GM12892 (cell line): ENCODE results near the gene RIC8A.

Experiments used
- POLR2A ChIP-seq: IDR thresholded peaks from 2 replicates; pipeline ENCODE4 v1.6.1; 2011; ENCODE audit warnings: low read depth, low read length, control low read depth
- POLR2AphosphoS5 ChIP-seq: IDR thresholded peaks from 2 replicates; pipeline ENCODE4 v1.6.1; 2011; ENCODE audit warnings: low read depth, low read length, control low read depth
- TAF1 ChIP-seq: IDR thresholded peaks from 2 replicates; pipeline ENCODE4 v1.6.1; 2011; ENCODE audit warnings: low read depth, mild to moderate bottlenecking, control low read depth, low read length, borderline replicate concordance

GRCh38 chr11:203056-203944, 4.2 kb upstream of the RIC8A start:
- TF ChIP-seq POLR2AphosphoS5 (no peak), TAF1 (no peak), POLR2A (no peak; the same call in 1 of the 2 replicates)
